ENCODE results near the gene MYCBPAP.

Gene MYCBPAP

DNA sequence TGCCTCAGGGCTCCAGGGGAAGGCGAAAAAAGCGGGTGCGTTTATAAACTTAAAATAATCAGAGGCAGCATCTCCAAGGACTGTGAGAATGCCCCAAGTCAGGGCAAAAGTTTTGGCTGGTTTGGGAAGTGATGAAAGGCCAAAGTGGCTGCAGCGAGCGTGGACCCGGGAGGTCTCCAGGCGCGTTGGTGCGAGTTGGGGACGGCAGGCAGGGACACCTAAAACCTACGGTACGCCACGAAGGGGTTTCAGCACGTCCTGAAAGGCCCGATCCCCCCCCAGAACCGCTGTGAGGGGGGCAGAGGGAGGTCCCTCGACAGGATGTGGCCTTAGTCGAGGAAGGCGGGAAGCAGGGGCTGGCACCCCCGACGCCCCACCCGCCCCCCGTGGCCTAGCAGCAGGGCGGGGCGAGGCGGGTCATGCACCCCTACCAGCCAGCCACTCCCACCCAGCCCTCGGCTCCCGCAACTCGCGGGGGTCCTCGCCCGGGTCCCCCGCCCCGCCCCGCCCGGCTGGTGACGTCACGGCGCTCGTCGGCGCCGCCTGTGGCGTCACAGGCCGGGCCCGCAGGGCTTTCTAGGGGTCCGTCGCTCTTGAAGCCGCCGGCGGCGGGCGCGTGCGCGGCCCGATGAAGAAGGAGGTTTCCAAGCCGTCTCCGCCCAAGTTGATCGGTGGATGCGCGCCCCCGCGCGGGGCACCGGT is at the start of gene MYCBPAP:
Gene MYCBPAP, plus strand, starts transcription at position 569 of the 702 bp plus-strand sequence. CDS start 236 bp downstream, outside the sequence.
- peak within 1 kb of the TSS; percentile 67 for H3K27ac Mint-ChIP-seq
- peaks cover 24% of the 10 kb centered on the region for H3K27me3 Mint-ChIP-seq
- peaks cover 38% of the 10 kb centered on the region for H3K4me1 Mint-ChIP-seq (ENCODE audit: low read depth)
- H3K36me3 Mint-ChIP-seq (ENCODE audit: low read depth): no peaks in the 10 kb centered on the region
- H3K9me3 Mint-ChIP-seq: no peaks in the 10 kb centered on the region
- peak within 1 kb of the TSS; percentile 78 for H3K4me3 Mint-ChIP-seq
- DNase-seq: peak; percentile 80

- no peaks in the 10 kb centered on the region for H3K4me1 Mint-ChIP-seq (ENCODE audit: low read depth)
- no peak overlapping the region for H3K27ac Mint-ChIP-seq
- no peak for DNase-seq
- H3K9me3 Mint-ChIP-seq: no peaks in the 10 kb centered on the region
- H3K4me3 Mint-ChIP-seq: no peak overlapping the region
- H3K27me3 Mint-ChIP-seq: no peaks in the 10 kb centered on the region
- no peaks in the 10 kb centered on the region for H3K36me3 Mint-ChIP-seq (ENCODE audit: low read depth)
These were observed 49.2 kb upstream of the MYCBPAP start for GRCh38 chr17:50458701-50459676.

- no peaks in the 10 kb centered on the region for H3K36me3 Mint-ChIP-seq (ENCODE audit: low read depth)
- H3K4me3 Mint-ChIP-seq: no peak overlapping the region
- no peaks in the 10 kb centered on the region for H3K9me3 Mint-ChIP-seq
- DNase-seq: no peak
- H3K27ac Mint-ChIP-seq: no peak overlapping the region
- H3K4me1 Mint-ChIP-seq (ENCODE audit: low read depth): no peaks in the 10 kb centered on the region
- no peaks in the 10 kb centered on the region for H3K27me3 Mint-ChIP-seq
These were observed 48.5 kb upstream of the MYCBPAP start for GRCh38 chr17:50459756-50460155.

GRCh38 chr17:50460831-50461526 is 47.3 kb upstream of the MYCBPAP start:
- DNase-seq: no peak
- no peak overlapping the region for H3K27ac Mint-ChIP-seq
- peaks cover 6% of the 10 kb centered on the region for H3K27me3 Mint-ChIP-seq
- no peak overlapping the region for H3K4me3 Mint-ChIP-seq
- no peaks in the 10 kb centered on the region for H3K36me3 Mint-ChIP-seq (ENCODE audit: low read depth)
- no peaks in the 10 kb centered on the region for H3K4me1 Mint-ChIP-seq (ENCODE audit: low read depth)
- H3K9me3 Mint-ChIP-seq: no peaks in the 10 kb centered on the region

DNA sequence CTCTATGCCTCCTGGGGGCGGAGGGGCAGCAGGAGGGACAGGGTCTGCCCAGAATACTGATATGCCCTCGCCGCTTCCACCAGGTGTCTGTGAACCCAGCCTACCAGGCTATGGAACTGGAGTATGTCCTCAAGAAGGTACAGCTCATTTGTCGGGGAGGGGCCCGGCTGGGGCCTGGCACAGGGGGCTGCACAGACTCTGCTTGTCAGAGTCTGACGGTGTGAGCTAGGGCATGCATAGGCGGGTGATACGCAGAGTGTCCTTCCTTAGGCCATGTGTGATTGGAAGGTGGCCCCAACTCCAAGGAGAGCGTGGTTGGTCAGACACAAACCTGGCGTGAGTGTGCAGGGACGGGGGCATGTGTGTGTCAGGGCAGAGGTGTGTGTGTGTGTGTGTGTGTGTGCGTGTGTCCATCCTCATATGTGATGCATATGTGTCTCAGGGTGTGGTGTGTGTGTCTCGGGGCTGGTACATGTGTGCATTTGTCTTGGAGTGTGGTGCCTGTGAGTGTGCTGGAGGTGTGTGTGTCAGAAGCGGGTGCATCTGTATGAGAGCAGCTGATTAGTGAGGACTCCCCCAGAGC is 46.6 kb upstream of the MYCBPAP start:
- H3K36me3 Mint-ChIP-seq (ENCODE audit: low read depth): no peaks in the 10 kb centered on the region
- DNase-seq: no peak
- H3K27ac Mint-ChIP-seq: no peak overlapping the region
- H3K4me1 Mint-ChIP-seq (ENCODE audit: low read depth): no peaks in the 10 kb centered on the region
- no peaks in the 10 kb centered on the region for H3K9me3 Mint-ChIP-seq
- H3K4me3 Mint-ChIP-seq: no peak overlapping the region
- H3K27me3 Mint-ChIP-seq: peaks cover 6% of the 10 kb centered on the region

DNA sequence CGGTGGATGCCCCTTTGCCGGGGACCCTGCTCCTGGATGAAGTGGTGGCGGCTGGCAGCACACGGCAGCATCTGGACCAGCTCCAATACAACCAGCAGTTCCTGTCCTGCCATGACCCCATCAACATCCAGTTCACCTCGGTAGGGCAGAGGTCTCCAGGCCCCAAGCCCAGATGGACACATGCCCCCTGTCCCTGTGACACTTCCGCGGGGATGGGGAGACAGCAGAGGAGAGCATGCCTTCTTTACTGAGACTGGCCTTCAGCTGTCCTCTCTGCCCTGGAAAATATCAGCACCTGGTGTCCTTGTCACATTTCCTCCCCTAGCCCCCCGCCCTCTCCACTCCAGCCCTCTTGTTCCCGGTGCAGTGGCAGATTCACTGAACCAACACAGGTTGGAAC is 45.8 kb upstream of the MYCBPAP start:
- H3K36me3 Mint-ChIP-seq (ENCODE audit: low read depth): no peaks in the 10 kb centered on the region
- DNase-seq: no peak
- H3K9me3 Mint-ChIP-seq: no peaks in the 10 kb centered on the region
- no peak overlapping the region for H3K4me3 Mint-ChIP-seq
- H3K27me3 Mint-ChIP-seq: peaks cover 13% of the 10 kb centered on the region
- H3K4me1 Mint-ChIP-seq (ENCODE audit: low read depth): no peaks in the 10 kb centered on the region
- no peak overlapping the region for H3K27ac Mint-ChIP-seq

DNA sequence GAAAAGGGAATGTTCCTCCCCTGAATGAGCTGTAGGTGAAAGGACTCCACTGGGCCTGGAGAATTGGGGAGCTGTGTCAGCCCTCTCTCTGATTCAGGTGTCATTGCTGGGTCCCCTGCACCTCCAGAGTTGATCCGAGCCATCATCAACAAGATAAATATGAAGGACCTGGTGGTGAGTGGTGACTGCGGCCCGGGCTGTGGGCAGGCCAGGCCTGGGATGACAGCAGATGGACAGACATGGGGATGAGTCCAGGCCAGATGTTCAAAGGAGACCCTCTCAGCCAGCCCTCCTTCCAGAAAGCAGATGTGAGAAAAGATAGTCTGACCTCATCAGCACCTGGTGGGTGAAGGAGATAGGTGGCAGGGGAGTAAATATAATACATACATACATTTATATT is 44.1 kb upstream of the MYCBPAP start:
- H3K36me3 Mint-ChIP-seq (ENCODE audit: low read depth): no peaks in the 10 kb centered on the region
- H3K27ac Mint-ChIP-seq: no peak overlapping the region
- no peak overlapping the region for H3K4me3 Mint-ChIP-seq
- H3K27me3 Mint-ChIP-seq: peaks cover 26% of the 10 kb centered on the region
- no peak for DNase-seq
- H3K9me3 Mint-ChIP-seq: no peaks in the 10 kb centered on the region
- H3K4me1 Mint-ChIP-seq (ENCODE audit: low read depth): peaks cover 4% of the 10 kb centered on the region

DNA sequence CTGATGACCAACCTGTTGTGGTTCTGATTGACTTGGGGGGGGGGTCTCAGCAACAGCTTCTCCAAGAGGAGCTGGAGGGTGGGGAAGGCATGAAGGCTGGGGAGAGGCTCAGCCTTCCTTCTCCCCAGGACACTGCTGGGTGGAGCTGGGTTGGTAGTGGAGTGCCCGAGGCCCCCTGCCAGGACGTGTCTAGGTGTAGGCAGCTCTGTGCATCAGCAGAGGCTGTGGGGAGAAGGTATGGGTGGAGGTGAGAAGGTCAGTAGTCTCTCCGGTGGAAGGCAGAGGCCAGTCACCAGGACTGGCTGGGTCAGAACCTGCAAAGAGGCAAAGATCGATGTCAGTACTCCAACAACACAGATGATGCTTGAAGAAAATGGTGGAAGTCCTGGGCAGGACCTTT is 43.5 kb upstream of the MYCBPAP start:
- no peaks in the 10 kb centered on the region for H3K9me3 Mint-ChIP-seq
- H3K36me3 Mint-ChIP-seq (ENCODE audit: low read depth): no peaks in the 10 kb centered on the region
- H3K4me1 Mint-ChIP-seq (ENCODE audit: low read depth): peaks cover 6% of the 10 kb centered on the region
- H3K27me3 Mint-ChIP-seq: peaks cover 32% of the 10 kb centered on the region
- H3K27ac Mint-ChIP-seq: no peak overlapping the region
- no peak overlapping the region for H3K4me3 Mint-ChIP-seq
- DNase-seq: no peak

DNA sequence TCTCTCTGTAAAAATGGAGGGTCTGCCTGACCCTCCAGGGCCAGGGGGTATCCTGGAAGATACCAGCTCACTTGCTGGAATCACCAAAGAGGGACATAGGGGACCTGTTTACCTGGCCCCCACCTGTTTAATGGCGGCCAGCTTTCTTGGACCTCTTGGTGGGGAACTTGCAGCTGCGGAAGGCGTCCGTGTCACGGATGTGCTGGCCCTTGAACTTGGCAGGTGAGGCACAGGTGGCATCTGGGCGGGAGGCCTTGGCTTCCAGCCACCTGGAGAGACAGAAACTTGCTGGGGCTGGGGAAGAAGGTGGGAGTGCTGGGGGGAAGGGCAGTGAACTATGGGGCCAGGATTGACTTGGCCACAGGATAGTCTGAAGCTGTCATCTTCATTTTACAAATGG is 43.1 kb upstream of the MYCBPAP start:
- Mint-ChIP-seq H3K4me1 (ENCODE audit: low read depth) (peaks cover 6% of the 10 kb centered on the region), H3K27me3 (peaks cover 34% of the 10 kb centered on the region), H3K9me3 (no peaks in the 10 kb centered on the region), H3K27ac (no peak overlapping the region), H3K4me3 (no peak overlapping the region), H3K36me3 (ENCODE audit: low read depth) (no peaks in the 10 kb centered on the region)
- DNase-seq: no peak

DNA sequence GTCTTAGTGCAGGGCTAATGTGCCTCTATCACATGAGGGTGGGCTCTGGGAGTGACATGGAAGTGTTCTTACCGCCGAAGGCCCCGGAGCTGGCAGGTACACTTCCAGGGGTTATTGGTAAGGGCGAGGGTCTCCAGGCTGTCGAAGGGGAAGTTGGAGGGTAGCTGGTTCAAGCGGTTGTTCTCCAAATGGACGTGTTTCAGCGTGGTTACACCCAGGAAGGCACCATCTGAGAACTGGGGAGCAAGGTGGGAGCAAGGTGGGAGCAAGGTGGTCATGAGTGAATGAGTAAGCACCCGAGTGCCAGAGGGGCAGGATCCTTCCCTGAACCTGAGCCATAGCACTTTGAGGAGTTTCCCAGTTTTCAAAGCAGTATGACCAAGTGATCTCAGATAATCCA is 42.6 kb upstream of the MYCBPAP start:
- Mint-ChIP-seq H3K4me3 (no peak overlapping the region), H3K27ac (no peak overlapping the region), H3K36me3 (ENCODE audit: low read depth) (no peaks in the 10 kb centered on the region)

DNA sequence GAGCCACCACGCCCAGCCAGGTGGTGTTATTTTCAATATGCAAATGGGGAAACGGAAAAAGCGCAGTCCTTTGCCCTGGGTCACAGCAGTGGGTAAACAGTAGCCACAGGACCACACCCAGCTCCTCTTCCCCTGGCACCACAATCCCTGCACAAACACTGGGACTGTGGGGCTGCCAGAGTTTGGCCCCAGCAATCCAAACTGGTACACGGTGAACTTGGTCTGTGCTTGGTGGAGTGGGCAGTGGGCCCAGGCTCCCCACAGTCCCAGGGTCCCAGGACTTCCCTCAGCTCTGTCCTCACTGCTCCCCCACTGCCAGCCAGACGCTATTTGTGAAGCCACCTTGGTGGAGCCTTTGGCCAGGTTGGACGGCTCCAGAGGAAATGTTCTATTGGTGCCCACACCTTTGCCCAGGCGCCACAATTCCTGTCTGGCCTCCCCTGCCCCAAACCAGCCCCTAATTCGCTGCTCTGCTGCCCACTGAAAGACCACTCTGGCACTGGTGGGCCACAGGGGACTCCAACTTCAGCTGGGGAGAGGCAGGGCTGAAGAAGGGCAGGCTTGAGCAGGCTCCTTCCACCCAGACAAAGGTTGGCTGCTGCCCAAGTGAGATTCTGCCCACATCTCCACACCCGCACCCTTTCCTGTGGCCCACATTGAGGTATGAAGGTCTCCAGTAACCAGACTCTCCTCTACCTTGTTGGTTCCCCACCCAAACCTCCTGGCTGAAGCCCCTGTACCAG is 41.7 kb upstream of the MYCBPAP start:
- H3K4me3 Mint-ChIP-seq: no peak overlapping the region
- DNase-seq: no peak
- H3K4me1 Mint-ChIP-seq (ENCODE audit: low read depth): peaks cover 6% of the 10 kb centered on the region
- peaks cover 34% of the 10 kb centered on the region for H3K27me3 Mint-ChIP-seq
- no peak overlapping the region for H3K27ac Mint-ChIP-seq
- no peaks in the 10 kb centered on the region for H3K36me3 Mint-ChIP-seq (ENCODE audit: low read depth)
- H3K9me3 Mint-ChIP-seq: no peaks in the 10 kb centered on the region

More for the DNA sequence above, 42.6 kb upstream of the MYCBPAP start:
- DNase-seq: no peak
- H3K27me3 Mint-ChIP-seq: peaks cover 34% of the 10 kb centered on the region
- peaks cover 6% of the 10 kb centered on the region for H3K4me1 Mint-ChIP-seq (ENCODE audit: low read depth)
- no peaks in the 10 kb centered on the region for H3K9me3 Mint-ChIP-seq

DNA sequence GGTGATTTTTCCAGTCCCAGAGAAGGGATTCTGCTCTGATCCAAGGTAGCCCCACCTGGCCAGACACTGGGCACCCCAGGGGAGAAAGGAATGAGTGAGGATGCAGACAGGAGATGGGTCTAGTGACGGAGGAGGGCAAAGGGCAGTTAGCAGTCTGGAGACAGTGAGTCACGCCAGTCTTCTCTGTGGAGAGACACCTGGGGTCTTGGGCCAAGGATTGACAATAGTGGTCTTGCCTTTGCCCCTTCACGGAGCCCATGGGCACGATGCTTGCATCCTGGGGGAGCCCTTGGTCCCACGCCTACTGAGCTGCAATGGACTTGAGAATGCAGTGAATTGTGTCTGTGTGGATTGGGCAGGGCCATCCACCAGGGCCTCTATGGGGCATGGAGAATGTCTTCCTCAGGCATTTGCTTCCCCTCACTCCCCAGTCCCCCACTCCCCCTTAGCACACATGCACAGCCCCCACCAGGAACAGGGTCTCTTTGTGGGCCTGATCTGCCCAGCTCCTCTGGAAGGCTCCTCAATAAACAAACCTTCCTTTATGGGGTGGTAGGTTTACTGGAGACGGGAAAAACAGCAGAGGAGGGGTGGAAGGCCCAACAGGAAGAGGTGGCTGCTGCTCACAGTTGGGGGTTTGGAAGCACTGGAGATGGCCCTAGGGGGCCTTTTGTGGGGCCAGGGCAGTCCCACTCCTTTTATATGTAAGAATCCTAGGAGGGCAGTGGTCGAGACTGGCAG is 41.0 kb upstream of the MYCBPAP start:
- Mint-ChIP-seq H3K27ac (no peak overlapping the region), H3K4me3 (no peak overlapping the region)

DNA sequence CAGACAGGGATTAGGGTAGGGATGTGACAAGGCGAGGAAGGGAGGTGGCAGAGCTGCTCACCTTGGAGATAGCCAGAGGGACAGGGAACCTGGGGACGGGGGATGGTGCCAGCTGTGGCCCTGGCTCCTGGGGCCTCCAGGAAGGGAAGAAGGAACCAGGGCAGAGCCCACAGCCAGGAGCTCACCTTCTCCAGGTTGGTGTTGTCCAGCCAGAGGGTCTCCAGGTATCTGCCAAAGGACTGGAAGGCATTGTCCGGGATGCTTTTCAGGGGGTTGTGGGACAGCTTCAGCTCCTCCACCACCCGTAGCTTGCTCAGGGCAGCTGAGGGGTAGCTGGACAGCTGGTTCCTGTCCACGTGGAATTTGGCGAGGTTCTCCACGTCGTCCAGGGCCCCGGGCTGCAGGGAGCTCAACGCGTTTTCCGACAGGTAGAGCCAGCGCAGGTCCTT is 40.4 kb upstream of the MYCBPAP start:
- Mint-ChIP-seq H3K27ac (no peak overlapping the region), H3K4me3 (no peak overlapping the region), H3K4me1 (ENCODE audit: low read depth) (peaks cover 6% of the 10 kb centered on the region), H3K9me3 (no peaks in the 10 kb centered on the region), H3K27me3 (peaks cover 34% of the 10 kb centered on the region), H3K36me3 (ENCODE audit: low read depth) (no peaks in the 10 kb centered on the region)
- no peak for DNase-seq

More for the DNA sequence above, 41.0 kb upstream of the MYCBPAP start:
- H3K36me3 Mint-ChIP-seq (ENCODE audit: low read depth): no peaks in the 10 kb centered on the region
- peaks cover 34% of the 10 kb centered on the region for H3K27me3 Mint-ChIP-seq
- H3K4me1 Mint-ChIP-seq (ENCODE audit: low read depth): peaks cover 6% of the 10 kb centered on the region
- DNase-seq: no peak
- no peaks in the 10 kb centered on the region for H3K9me3 Mint-ChIP-seq
